ENCODE measurements around the gene PDGFC.

PDGFC gene

DNA sequence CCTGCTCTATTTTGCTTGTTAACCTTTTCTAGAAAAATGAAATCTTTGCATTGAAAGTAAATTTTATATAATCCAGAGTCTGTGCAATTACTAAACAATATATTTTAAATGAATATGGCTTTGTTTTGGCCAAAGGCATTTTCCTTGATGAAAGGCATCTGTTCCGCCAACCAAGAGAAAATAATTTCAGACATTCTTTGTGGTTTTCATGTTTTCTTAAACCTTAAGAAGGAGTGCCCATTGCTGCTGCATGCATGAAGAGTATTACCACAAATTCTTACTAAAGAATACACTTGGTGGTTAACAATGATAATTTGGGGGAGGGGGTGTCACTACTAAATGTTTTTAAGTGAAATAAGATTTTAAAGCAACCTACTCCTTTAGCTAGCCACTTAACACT lies 2.7 kb upstream of the PDGFC start:
- no peak for DNase-seq (ENCODE audit: low spot score)

DNA sequence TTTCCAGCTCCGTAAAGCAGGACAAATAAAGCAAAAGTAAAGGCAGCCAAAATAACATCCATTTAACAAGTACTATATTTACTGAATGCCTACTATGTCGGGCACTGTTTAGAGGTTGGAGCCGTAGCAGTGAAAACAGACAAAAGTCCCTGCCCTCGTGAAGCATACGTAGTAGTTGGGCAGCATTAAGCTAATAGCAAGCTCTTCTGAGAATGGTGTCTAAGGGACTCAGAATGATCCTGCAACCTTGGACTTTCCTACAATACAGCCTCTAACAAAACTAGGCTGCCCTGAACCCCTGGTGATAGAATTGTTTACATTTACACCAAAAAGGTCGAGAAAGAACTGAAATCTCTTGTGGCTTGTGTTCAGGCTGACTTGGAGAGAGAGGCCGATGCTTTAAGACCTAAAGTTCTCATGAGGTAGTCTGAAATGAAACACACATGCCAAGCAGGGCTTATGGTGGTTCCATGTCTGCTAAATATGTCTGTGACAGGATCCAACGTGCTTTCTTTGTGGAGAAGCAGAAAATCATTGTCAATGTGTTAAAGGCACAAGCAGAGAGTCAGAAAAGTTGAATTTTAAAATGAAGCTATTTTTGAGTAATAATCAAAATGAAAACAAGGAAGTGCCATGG lies 898 bp upstream of the PDGFC start:
- DNase-seq (ENCODE audit: low spot score) = no peak

GRCh38 chr4:156971165-156971675 lies 379 bp downstream of the PDGFC start:
- DNase-seq (ENCODE audit: low spot score) = no peak

DNA sequence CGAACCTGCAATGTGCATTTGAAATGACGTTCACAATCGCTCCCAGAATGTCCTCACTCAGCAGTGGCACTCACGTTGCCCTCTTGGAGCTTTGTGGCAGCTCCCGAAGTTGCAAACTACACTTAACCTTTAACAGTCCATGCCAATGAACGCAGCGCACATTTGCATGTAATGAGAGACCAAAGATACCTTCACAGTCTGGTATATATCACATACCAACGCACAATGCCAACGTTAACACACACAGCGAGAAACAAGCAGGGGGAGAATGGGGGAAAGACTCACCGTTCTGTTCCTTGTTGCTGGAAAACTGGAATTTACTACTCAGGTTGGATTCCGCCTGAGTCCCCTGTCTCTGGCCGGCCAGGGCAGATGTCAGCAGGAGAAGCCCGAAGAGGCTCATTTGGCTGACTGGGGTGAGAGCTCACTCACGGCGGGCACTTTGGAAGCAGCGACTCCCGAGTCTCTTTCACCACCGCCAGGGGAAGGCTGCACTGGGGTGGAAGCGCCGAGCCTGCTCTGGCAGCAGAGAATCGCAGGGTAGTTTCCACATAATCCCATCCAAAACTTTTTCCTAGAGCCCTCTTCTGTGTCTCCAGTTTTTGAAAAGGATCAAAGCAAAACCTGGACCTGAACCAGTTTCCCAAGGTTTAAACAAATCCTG lies 966 bp downstream of the PDGFC start:
- no peak for DNase-seq (ENCODE audit: low spot score)

DNA sequence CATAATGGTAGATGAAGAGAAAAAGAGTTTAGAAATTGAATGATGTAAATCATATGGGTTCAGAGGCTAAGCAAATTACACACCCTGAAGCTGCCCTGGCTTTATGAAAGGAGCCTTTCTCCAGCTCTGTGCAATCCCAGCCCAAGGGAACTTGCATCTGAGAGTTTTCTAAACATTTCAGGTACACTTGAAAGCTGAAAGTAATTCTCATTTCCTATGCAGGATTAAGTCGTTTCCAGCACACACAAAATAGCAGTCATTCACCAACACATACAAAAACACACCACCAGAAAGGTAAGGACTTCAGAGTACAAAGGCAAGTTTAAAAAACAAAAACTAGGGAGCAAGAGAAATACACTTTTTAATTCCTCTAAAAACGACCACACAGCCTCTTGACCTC lies 1.7 kb downstream of the PDGFC start:
- DNase-seq (ENCODE audit: low spot score) = no peak

- no peak for DNase-seq (ENCODE audit: low spot score)
Measured at GRCh38 chr4:156969101-156969500, 2.5 kb downstream of the PDGFC start.

- peak; percentile 72 for DNase-seq (ENCODE audit: low spot score)
Measured at GRCh38 chr4:156968479-156968984, 3.1 kb downstream of the PDGFC start.

DNA sequence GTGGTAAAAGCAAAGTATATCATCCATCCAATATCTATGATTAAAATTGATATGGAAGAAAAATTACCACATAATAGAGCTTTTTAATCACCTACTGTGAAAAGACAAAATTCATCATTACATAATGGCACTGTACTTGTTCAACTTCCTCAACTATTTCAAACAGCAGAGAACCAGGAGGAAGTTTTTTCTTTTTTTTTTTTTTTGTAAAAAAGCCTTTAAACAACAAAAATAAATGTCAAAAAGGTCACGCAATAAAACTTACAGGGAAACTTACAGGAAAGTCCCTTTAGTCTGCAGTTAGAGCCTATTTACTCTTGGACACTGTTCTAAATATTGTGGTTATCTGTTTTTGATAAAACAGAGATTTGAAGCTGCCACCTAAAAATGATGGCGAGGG lies 4.8 kb downstream of the PDGFC start:
- no peak for DNase-seq (ENCODE audit: low spot score)

- no peak for DNase-seq (ENCODE audit: low spot score)
Measured at GRCh38 chr4:156963419-156963818, 8.2 kb downstream of the PDGFC start.

GRCh38 chr4:156962528-156962974 lies 9.0 kb downstream of the PDGFC start:
- no peak for DNase-seq (ENCODE audit: low spot score)

DNA sequence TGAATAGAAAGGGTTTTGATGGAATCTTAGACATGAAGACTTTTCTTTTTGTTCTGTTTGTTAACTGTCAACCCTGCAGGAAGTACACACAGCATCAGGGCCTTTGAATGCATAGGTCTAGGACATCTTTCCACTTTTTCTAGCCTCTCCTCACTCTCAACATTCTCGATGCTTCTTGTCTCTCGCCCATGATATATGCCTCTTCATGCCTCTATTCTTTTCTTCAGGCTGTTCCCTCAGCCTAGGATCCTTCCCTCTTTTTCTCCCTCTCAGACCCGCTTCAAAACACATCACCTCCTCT lies 9.6 kb downstream of the PDGFC start:
- DNase-seq (ENCODE audit: low spot score) = no peak

DNA sequence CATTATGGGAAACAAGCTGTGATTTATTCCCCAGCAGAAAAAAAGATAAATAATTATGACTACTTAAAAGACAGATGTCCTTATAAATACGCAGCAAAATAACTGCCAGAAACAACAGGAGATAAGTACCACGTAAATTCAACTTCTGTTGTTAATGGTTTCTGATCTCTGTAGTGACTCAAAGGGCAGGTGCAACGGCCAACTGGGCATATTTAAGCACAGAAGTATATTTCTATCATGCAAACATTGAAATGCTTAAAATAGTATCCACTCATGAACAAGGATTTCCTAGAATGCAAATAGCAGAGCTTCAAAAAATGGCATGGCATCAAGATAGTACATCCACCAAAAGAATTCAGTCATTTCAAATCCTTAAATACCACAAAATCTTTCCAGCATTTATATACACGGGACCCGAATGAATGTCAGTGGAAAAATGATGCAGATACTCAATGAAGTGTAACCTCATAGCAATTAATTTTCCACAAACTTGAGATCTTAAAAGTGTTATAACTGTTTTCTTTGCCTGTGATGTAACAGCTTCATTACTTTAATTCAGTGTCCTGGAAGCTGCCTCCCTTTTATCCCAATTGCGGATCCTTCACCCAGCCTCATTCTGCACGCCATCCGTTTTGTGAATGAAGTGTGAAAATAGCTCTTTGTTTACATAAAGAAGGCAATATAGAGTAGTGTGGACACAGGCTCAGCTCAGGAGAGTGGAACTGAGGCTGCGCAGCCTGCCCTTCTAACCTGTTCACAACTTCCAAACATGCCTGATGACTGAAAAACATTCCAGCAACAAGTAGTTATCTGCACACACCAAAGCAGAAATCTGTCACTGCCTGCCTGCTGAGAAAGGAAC lies 10.2 kb downstream of the PDGFC start:
- DNase-seq (ENCODE audit: low spot score) = no peak

- DNase-seq (ENCODE audit: low spot score) = no peak
Measured at GRCh38 chr4:156959298-156959702, 12.3 kb downstream of the PDGFC start.

- DNase-seq (ENCODE audit: low spot score) = no peak
Measured at GRCh38 chr4:156958276-156959074, 13.1 kb downstream of the PDGFC start.

- DNase-seq (ENCODE audit: low spot score) = no peak
Measured at GRCh38 chr4:156957556-156957955, 14.0 kb downstream of the PDGFC start.

DNA sequence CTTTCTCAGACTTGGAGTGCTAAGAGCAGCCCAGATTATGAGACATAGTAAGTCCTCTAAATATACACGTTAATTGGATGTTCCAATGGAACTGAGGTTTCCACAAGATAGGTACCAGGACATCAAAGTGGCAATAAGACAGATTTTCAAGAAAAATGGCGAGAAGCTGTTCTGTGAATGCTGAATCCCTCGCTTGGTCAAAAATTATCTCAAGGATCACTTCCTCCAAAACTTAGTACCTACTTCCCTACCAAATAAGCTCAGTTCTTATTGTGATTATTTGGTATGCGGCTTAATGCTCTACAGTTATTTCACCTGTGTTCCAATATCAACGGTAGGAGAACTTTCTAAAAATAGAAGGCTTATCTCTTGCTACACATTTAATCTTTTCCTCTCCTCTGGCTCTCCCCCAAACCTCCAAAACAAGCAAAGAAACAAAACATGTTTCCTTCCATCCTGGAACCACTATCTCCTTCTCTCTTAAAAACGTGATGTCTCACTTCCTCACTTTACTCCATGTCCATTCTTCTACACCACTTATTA lies 14.7 kb downstream of the PDGFC start:
- DNase-seq (ENCODE audit: low spot score) = no peak

- DNase-seq (ENCODE audit: low spot score) = no peak
Measured at GRCh38 chr4:156956359-156956758, 15.2 kb downstream of the PDGFC start.

DNA sequence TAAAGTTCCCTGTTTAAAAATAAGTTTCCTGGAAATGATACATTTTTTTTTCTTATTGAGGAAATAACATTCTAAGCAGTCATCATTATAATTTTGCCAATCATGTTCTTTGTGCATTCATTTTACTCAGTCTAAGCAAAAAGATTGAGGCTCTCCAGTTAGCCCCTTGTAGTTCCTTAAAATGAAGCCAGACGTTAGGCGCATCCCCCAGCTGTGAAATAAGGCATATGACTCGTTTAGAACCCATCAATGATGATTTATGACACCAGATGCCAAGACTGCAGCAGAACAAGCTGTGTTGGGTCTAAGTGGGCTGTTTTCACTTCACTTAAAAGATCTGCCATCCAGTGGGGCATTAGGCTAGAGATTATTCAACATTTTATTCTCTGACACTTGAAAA lies 17.0 kb downstream of the PDGFC start:
- no peak for DNase-seq (ENCODE audit: low spot score)

DNA sequence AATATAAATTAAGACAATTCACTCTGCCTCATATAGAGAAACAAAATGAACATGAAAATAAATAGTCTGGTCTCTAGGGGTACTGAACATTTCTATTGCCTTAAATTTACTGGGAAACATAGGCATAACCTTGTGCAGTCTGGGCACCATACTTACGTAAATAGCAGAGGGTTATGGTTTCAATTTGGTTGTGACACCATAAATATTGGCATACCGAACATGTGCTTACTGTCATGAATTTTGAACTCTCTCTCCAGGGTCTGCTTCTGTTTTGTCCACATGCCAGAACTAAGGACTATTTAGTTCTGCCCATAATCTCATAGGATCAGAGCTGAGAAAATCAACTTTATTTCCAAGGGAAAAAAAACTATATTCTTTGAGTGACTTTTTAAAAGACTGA lies 17.6 kb downstream of the PDGFC start:
- no peak for DNase-seq (ENCODE audit: low spot score)

DNA sequence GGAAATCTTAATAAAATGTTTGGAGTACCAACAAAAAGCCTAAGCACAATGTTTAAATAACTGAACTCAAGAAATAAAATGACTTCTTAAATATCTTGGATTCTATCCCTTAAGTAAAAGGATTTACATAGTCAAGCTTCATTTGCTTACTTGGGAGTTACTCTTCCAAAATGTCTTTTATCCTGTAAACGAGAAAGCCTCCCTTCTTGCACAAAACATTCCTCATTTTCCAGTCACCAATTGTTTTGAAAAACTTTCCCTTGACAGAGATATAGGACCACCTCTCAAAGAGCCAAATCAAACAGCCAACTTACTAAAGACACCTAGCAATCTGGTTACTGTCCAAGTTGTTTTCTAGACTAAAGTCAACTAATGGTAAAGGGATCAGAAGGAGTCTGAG lies 18.6 kb downstream of the PDGFC start:
- no peak for DNase-seq (ENCODE audit: low spot score)

DNA sequence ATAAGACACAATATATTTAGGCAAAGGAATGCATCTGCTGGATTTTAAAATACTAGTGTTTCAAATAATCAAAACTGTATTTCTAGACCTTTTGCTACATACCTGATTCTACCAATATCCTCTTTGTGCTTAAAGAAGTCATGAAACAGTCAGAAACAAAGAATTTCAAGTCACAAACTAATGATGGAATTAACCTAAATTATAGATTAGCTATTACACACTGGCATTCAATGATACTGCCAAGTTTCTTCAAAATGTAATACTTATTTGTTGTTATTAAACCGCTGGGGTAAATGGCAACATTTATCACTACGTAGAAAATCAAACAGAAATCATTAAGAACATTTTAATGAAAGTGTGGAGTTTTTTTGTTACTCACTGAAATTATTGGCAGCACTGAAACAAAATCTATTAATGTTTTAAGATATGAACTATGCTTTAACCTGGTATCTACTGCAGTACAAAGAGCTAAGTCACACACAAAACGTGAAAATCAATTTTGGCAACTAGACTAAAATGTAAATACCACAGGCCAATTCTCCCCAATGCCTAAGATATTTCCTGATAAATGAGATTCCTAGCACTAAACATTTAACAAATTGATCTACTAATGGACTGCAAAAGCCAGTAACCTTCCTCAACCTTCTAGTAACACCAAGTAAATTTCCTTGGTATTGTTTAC lies 19.4 kb downstream of the PDGFC start:
- no peak for DNase-seq (ENCODE audit: low spot score)

All from NAMALWA (cell line).